Mucosa of stomach (tissue), 1 donor: Measurements from ENCODE around the gene NCF2.

ENCODE experiments used
- H3K27me3 ChIP-seq: one replicate; pipeline ENCODE4 v1.7.0; 2013; ENCODE audit warnings: mild to moderate bottlenecking, low read length; ENCODE audit not compliant: control insufficient read depth, insufficient read depth
- H3K36me3 ChIP-seq: one replicate; pipeline ENCODE4 v1.7.0; 2013; ENCODE audit warnings: low read length; ENCODE audit not compliant: control insufficient read depth, insufficient read depth
- H3K4me1 ChIP-seq: one replicate; pipeline ENCODE4 v1.7.0; 2013; ENCODE audit warnings: mild to moderate bottlenecking, low read length; ENCODE audit not compliant: control insufficient read depth, insufficient read depth
- H3K4me3 ChIP-seq: one replicate; pipeline ENCODE4 v1.7.0; 2013; ENCODE audit warnings: low read length
- H3K9ac ChIP-seq: one replicate; pipeline ENCODE4 v1.7.0; 2013; ENCODE audit warnings: mild to moderate bottlenecking, low read length, moderate library complexity
- H3K9me3 ChIP-seq: one replicate; pipeline ENCODE4 v1.7.0; 2013; ENCODE audit warnings: mild to moderate bottlenecking, low read length, moderate library complexity; ENCODE audit not compliant: control insufficient read depth
- donor health status: Pancreatic carcinoma.

The NCF2 gene

GRCh38 chr1:183506561-183506960 lies 83.7 kb downstream of the NCF2 start:
- peaks cover 18% of the 10 kb centered on the region for H3K4me1 ChIP-seq
- H3K27me3 ChIP-seq: no peaks in the 10 kb centered on the region
- H3K36me3 ChIP-seq: no peaks in the 10 kb centered on the region
- no peak overlapping the region for H3K4me3 ChIP-seq
- H3K9ac ChIP-seq: no peak overlapping the region
- H3K9me3 ChIP-seq: no peaks in the 10 kb centered on the region
